A549 (cell line): ENCODE results near the gene USP36. TPM values are rescaled to one million over a fixed set of nuclear protein-coding genes. Genes with fewer than 3 reads are reported as not detected.

Experiments
- ATAC-seq, 2 experiments: fragments of 200-7000 bp in 1 of 2; fragments of >200 bp in 1 of 2; cut with Nextera tagmentation in 1 of 2; cut with Tn5 transposase in 1 of 2; 3 replicates each; pipeline versions ENCODE4 v1.8.0 to v1.9.1; 2018 to 2020; ENCODE audit warnings: mild to moderate bottlenecking in 1 of 2, moderate library complexity in 1 of 2
- CTCF ChIA-PET: fragments of 300-600 bp; sonication (Branson Sonifier 250); formaldehyde crosslinking; extraction: SDS; loops from one replicate; lab custom pipeline; 2021; ENCODE audit warnings: antibody characterized with exemption, inconsistent platforms; lab: Yijun Ruan, JAX
- POLR2A ChIA-PET: fragments of 350-600 bp; formaldehyde crosslinking; extraction: SDS; loops from one replicate; lab custom pipeline; 2021; ENCODE audit warnings: antibody characterized with exemption, inconsistent platforms; lab: Yijun Ruan, JAX
- DNase-seq, 2 experiments: peaks; one replicate each; pipeline versions ENCODE4 v3.0.0 to v3.0.0-alpha.2; 2011 to 2016; ENCODE audit warnings: low read depth in 1 of 2, low spot score in 1 of 2
- FAIRE-seq: peaks from 2 replicates; lab custom pipeline; 2011; peaks lifted over from hg19 to GRCh38; lab: Jason Lieb, UNC
- H3K27ac ChIP-seq, 2 experiments: fragments of >200 bp; sonication (Bioruptor Twin); formaldehyde crosslinking; 3 replicates each; pipeline ENCODE4 v1.5.1; 2016 to 2017
- H3K4me1 ChIP-seq: fragments of >200 bp; sonication (Bioruptor Twin); formaldehyde crosslinking; 3 replicates; pipeline ENCODE4 v1.6.1; 2016
- H3K4me2 ChIP-seq: fragments of >200 bp; sonication (Bioruptor Twin); formaldehyde crosslinking; 3 replicates; pipeline ENCODE4 v1.6.1; 2016
- H3K4me3 ChIP-seq: fragments of >200 bp; sonication (Bioruptor Twin); formaldehyde crosslinking; 3 replicates; pipeline ENCODE4 v1.5.1; 2016
- H3K9me3 ChIP-seq: fragments of >200 bp; sonication (Bioruptor Twin); formaldehyde crosslinking; 3 replicates; pipeline ENCODE4 v1.6.1; 2016
- CBX2 ChIP-seq: fragments of 200-600 bp; sonication (generic); IDR thresholded peaks from 2 replicates; pipeline ENCODE4 v1.6.1; 2016; ENCODE audit warnings: low read depth, mild to moderate bottlenecking, borderline replicate concordance
- CBX8 ChIP-seq: fragments of 200-600 bp; sonication (generic); IDR thresholded peaks from 2 replicates; pipeline ENCODE4 v1.6.1; 2016
- CHD2 ChIP-seq: fragments of 150-350 bp; IDR thresholded peaks from 2 replicates; pipeline ENCODE4 v1.6.1; 2014; ENCODE audit warnings: low read length; ENCODE audit not compliant: partially characterized antibody
- EP300 ChIP-seq, 2 experiments: fragments of >200 bp; sonication (Bioruptor Twin); formaldehyde crosslinking; IDR thresholded peaks; 2 replicates in 1 of 2; 3 replicates in 1 of 2; pipeline ENCODE4 v1.6.1; 2016 to 2017
- ESRRA ChIP-seq: fragments of 150-350 bp; IDR thresholded peaks from 2 replicates; pipeline ENCODE4 v1.6.1; 2014; ENCODE audit warnings: mild to moderate bottlenecking, low read length, borderline replicate concordance
- FOSB ChIP-seq: fragments of 250-450 bp; sonication (Bioruptor Pico); IDR thresholded peaks from 2 replicates; pipeline ENCODE4 v1.5.0; 2020; ENCODE audit warnings: mild to moderate bottlenecking, moderate library complexity
- FOSL2 ChIP-seq, 2 experiments: fragments of 450-650 bp in 1 of 2; fragments of >200 bp in 1 of 2; sonication (Bioruptor Twin) in 1 of 2; formaldehyde crosslinking; IDR thresholded peaks; 2 replicates each; pipeline versions ENCODE4 v1.5.0 to v1.6.1; 2016 to 2020; ENCODE audit warnings: mild to moderate bottlenecking in 1 of 2, moderate library complexity in 1 of 2
- GATA3 ChIP-seq: IDR thresholded peaks from 2 replicates; pipeline ENCODE4 v1.6.1; 2012; ENCODE audit warnings: borderline replicate concordance
- HOXB5 ChIP-seq: fragments of 250-450 bp; sonication (Bioruptor Pico); IDR thresholded peaks from 2 replicates; pipeline ENCODE4 v1.5.0; 2020; ENCODE audit warnings: mild to moderate bottlenecking, moderate library complexity
- JUN ChIP-seq, 2 experiments: fragments of >200 bp; sonication (Bioruptor Twin); formaldehyde crosslinking; IDR thresholded peaks; 2 replicates in 1 of 2; 3 replicates in 1 of 2; pipeline ENCODE4 v1.6.1; 2016 to 2017
- MAFK ChIP-seq: fragments of 450-650 bp; IDR thresholded peaks from 2 replicates; pipeline ENCODE4 v1.6.1; 2014; ENCODE audit not compliant: partially characterized antibody
- MAZ ChIP-seq: fragments of 150-350 bp; IDR thresholded peaks from 2 replicates; pipeline ENCODE4 v1.6.1; 2014; ENCODE audit warnings: antibody characterized with exemption, low read depth, low read length, borderline replicate concordance
- MYC ChIP-seq: IDR thresholded peaks from 2 replicates; pipeline ENCODE4 v1.6.1; 2012; ENCODE audit warnings: mild to moderate bottlenecking, inconsistent platforms, low read length, improper control_type of control experiment, borderline replicate concordance
- NPAS2 ChIP-seq: fragments of 250-450 bp; sonication (Bioruptor Pico); IDR thresholded peaks from 2 replicates; pipeline ENCODE4 v1.8.0; 2022; ENCODE audit warnings: mild to moderate bottlenecking, moderate library complexity, borderline replicate concordance
- POLR2A ChIP-seq: IDR thresholded peaks from 2 replicates; pipeline ENCODE4 v1.6.1; 2012; ENCODE audit warnings: mild to moderate bottlenecking, low read length
- POLR2AphosphoS2 ChIP-seq: conservative IDR thresholded peaks from 2 replicates; pipeline ENCODE4 v1.6.1; 2012; ENCODE audit warnings: low read length, improper control_type of control experiment, inconsistent platforms
- RAD21 ChIP-seq, 2 experiments: fragments of >200 bp in 1 of 2; sonication (Bioruptor Twin) in 1 of 2; formaldehyde crosslinking in 1 of 2; IDR thresholded peaks in 1 of 2; conservative IDR thresholded peaks in 1 of 2; 2 replicates in 1 of 2; 3 replicates in 1 of 2; pipeline ENCODE4 v1.6.1; 2012 to 2018; ENCODE audit warnings: inconsistent platforms in 1 of 2
- RCOR1 ChIP-seq: fragments of 150-350 bp; IDR thresholded peaks from 2 replicates; pipeline ENCODE4 v1.6.1; 2014; ENCODE audit warnings: antibody characterized with exemption, low read length, low read depth
- SREBF2 ChIP-seq: fragments of 450-650 bp; IDR thresholded peaks from 2 replicates; pipeline ENCODE4 v1.6.1; 2014; ENCODE audit warnings: mild to moderate bottlenecking, moderate library complexity
- WGBS: methylation state at CpG from one replicate; pipeline ENCODE4 v1.1.6; 2017; ENCODE audit errors: missing lambda C conversion rate; 5-methylcytosine and 5-hydroxymethylcytosine counted together
- polyA plus RNA-seq, 4 experiments: library from polyadenylated mRNA; depleted of rRNA in 3 of 4; stranded (reverse); fragments of >200 nt; fragmentation: RNase III in 1 of 4; extraction: RNeasy Plus Mini Kit Qiagen cat#74134 plus additional on column Dnase treatment in 1 of 4; gene quantifications; 2 replicates in 3 of 4; 3 replicates in 1 of 4; pipeline ENCODE4 v1.2.3, GENCODE V29; 2011 to 2017
- TF ChIP-seq, protein P1 (sequence below): fragments of >200 bp; sonication (Bioruptor Twin); formaldehyde crosslinking; IDR thresholded peaks from 2 replicates; pipeline ENCODE4 v1.6.1; 2016
- TF ChIP-seq, protein P2 (sequence below): fragments of >200 bp; sonication (Bioruptor Twin); formaldehyde crosslinking; IDR thresholded peaks from 3 replicates; pipeline ENCODE4 v1.6.1; 2016
- TF ChIP-seq, protein P3 (sequence below): fragments of 150-350 bp; IDR thresholded peaks from 2 replicates; pipeline ENCODE4 v1.6.1; 2014; ENCODE audit warnings: low read depth, mild to moderate bottlenecking, low read length
- TF ChIP-seq, protein P4 (sequence below): IDR thresholded peaks from 2 replicates; pipeline ENCODE4 v1.6.1; 2012
- TF ChIP-seq, protein P5 (sequence below): fragments of 200-600 bp; sonication (generic); IDR thresholded peaks from 2 replicates; pipeline ENCODE4 v1.6.1; 2016; ENCODE audit warnings: antibody characterized with exemption, mild to moderate bottlenecking, moderate library complexity

Gene USP36
- polyA plus RNA-seq, 2 of the 4 experiments (the other 2 are of a cell fraction): 41.1 to 49.0 TPM

DNA sequence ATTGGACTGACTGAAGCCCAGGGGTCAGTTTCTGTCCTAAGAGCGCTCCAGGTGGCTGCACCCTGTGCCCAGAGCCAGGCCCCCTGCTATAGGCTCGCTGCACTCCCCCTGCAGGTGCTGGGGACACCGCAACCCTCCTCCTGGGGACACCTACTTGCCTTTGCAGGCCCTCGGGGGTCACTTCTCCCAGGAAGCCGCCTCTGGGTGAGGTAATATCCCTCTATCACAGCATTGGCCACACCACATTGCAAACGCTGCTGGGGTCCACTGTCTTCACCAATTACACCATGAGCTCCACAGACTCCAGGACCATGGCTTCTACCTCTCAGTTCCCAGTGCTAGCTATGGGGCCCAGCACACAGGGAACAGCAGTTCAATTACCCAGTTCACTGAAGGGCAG lies 14.9 kb downstream of the USP36 start:
- no peak overlapping the region for H3K27ac ChIP-seq
- ChIA-PET POLR2A (no interaction called here), CTCF (interaction anchor here (0.7 to 2.1 kb wide), 4 partner anchors 10 to 575 kb away, joined by 3 to 7 read pairs (median 4); no protein-coding TSS in a partner anchor)
- no peak overlapping the region for H3K4me2 ChIP-seq
- no peaks in the 10 kb centered on the region for H3K9me3 ChIP-seq
- no peak for TF ChIP-seq FOSL2 (IDR thresholded peaks at IDR 0.05)
- TF ChIP-seq FOSL2 (CRISPR knock-in tag; IDR thresholded peaks at IDR 0.05): no peak
- TF ChIP-seq FOSB (CRISPR knock-in tag): no peak
- TF ChIP-seq MAZ: no peak
- TF ChIP-seq RCOR1: no peak
- TF ChIP-seq, protein P1, sequence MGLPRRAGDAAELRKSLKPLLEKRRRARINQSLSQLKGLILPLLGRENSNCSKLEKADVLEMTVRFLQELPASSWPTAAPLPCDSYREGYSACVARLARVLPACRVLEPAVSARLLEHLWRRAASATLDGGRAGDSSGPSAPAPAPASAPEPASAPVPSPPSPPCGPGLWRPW: no peak
- TF ChIP-seq, protein P2, sequence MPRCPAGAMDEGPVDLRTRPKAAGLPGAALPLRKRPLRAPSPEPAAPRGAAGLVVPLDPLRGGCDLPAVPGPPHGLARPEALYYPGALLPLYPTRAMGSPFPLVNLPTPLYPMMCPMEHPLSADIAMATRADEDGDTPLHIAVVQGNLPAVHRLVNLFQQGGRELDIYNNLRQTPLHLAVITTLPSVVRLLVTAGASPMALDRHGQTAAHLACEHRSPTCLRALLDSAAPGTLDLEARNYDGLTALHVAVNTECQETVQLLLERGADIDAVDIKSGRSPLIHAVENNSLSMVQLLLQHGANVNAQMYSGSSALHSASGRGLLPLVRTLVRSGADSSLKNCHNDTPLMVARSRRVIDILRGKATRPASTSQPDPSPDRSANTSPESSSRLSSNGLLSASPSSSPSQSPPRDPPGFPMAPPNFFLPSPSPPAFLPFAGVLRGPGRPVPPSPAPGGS: no peak
- no peak for TF ChIP-seq JUN (IDR thresholded peaks at IDR 0.05)
- no peak for TF ChIP-seq CBX2
- TF ChIP-seq MYC: no peak
- TF ChIP-seq EP300 (IDR thresholded peaks at IDR 0.05): no peak
- TF ChIP-seq NPAS2 (CRISPR knock-in tag): no peak
- TF ChIP-seq, protein P3, sequence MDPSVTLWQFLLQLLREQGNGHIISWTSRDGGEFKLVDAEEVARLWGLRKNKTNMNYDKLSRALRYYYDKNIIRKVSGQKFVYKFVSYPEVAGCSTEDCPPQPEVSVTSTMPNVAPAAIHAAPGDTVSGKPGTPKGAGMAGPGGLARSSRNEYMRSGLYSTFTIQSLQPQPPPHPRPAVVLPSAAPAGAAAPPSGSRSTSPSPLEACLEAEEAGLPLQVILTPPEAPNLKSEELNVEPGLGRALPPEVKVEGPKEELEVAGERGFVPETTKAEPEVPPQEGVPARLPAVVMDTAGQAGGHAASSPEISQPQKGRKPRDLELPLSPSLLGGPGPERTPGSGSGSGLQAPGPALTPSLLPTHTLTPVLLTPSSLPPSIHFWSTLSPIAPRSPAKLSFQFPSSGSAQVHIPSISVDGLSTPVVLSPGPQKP: no peak
- TF ChIP-seq RAD21 (conservative IDR thresholded peaks at IDR 0.05 in 1 of 2, IDR thresholded peaks at IDR 0.05 in 1 of 2): no peak
- TF ChIP-seq CHD2: no peak
- no peak for TF ChIP-seq GATA3
- TF ChIP-seq HOXB5 (CRISPR knock-in tag): no peak
- TF ChIP-seq CBX8: no peak
- no peak overlapping the region for H3K4me3 ChIP-seq
- 96% methylated on average over 6 of the region's 6 CpGs for WGBS
- FAIRE-seq: no peak
- no peak for DNase-seq
- no peaks in the 10 kb centered on the region for H3K4me1 ChIP-seq
- peak in 1 of 2 experiments; percentile 4; a peak in 1 of 6 replicates for ATAC-seq

DNA sequence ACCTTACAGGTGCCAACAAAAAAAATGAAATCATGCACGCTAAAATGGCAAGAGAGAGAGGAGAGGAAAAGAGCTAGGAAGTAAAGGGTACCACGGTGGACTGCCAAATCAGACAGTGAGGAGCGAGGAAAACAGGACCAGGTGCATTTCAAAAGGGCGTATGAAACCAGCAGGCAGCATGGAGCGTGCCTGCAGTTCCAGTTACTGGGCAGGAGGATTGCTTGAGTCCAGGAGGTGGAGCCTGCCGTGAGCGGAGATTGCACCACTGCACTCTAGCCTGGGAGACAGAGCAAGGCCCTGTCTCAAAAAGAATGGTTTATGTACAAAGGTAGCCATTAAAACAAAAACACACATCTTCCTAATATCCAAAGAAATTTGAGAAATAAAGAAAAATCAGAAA lies 16.4 kb downstream of the USP36 start:
- Histone ChIP-seq H3K4me2 (no peak overlapping the region), H3K4me1 (no peaks in the 10 kb centered on the region), H3K27ac (no peak overlapping the region), H3K9me3 (no peaks in the 10 kb centered on the region), H3K4me3 (no peak overlapping the region)
- FAIRE-seq (no peak), DNase-seq (no peak), ATAC-seq (no peak)
- ChIA-PET CTCF (interaction anchor here (0.9 to 2.5 kb wide), 2 partner anchors 14 to 25 kb away, joined by 3 to 14 read pairs; no protein-coding TSS in a partner anchor), POLR2A (no interaction called here)
- 88% methylated on average over 7 of the region's 7 CpGs for WGBS
- no peak for TF ChIP-seq HOXB5 (CRISPR knock-in tag)
- TF ChIP-seq MAFK: no peak
- TF ChIP-seq SREBF2: no peak
- TF ChIP-seq, protein P4, sequence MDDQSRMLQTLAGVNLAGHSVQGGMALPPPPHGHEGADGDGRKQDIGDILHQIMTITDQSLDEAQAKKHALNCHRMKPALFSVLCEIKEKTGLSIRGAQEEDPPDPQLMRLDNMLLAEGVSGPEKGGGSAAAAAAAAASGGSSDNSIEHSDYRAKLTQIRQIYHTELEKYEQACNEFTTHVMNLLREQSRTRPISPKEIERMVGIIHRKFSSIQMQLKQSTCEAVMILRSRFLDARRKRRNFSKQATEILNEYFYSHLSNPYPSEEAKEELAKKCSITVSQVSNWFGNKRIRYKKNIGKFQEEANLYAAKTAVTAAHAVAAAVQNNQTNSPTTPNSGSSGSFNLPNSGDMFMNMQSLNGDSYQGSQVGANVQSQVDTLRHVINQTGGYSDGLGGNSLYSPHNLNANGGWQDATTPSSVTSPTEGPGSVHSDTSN: no peak
- no peak for TF ChIP-seq POLR2A
- TF ChIP-seq ESRRA: no peak
- TF ChIP-seq, protein P5, sequence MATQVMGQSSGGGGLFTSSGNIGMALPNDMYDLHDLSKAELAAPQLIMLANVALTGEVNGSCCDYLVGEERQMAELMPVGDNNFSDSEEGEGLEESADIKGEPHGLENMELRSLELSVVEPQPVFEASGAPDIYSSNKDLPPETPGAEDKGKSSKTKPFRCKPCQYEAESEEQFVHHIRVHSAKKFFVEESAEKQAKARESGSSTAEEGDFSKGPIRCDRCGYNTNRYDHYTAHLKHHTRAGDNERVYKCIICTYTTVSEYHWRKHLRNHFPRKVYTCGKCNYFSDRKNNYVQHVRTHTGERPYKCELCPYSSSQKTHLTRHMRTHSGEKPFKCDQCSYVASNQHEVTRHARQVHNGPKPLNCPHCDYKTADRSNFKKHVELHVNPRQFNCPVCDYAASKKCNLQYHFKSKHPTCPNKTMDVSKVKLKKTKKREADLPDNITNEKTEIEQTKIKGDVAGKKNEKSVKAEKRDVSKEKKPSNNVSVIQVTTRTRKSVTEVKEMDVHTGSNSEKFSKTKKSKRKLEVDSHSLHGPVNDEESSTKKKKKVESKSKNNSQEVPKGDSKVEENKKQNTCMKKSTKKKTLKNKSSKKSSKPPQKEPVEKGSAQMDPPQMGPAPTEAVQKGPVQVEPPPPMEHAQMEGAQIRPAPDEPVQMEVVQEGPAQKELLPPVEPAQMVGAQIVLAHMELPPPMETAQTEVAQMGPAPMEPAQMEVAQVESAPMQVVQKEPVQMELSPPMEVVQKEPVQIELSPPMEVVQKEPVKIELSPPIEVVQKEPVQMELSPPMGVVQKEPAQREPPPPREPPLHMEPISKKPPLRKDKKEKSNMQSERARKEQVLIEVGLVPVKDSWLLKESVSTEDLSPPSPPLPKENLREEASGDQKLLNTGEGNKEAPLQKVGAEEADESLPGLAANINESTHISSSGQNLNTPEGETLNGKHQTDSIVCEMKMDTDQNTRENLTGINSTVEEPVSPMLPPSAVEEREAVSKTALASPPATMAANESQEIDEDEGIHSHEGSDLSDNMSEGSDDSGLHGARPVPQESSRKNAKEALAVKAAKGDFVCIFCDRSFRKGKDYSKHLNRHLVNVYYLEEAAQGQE: no peak
- no peak for TF ChIP-seq POLR2AphosphoS2
- TF ChIP-seq, all 56 proteins: peak for 0
